ENCODE data around the gene SHISAL2B. TPM values are rescaled to one million over a fixed set of nuclear protein-coding genes. Genes with fewer than 3 reads are reported as not detected.

Gene SHISAL2B
- total and polyA plus RNA-seq, 4 donors: not detected

- Histone ChIP-seq H3K4me3 (ENCODE audit: low read depth in 1 of 3, low read length in 3 of 3) (no peak overlapping the region), H3K9me3 (ENCODE audit: control insufficient read depth in 4 of 4, low read length in 3 of 4) (no peaks in the 10 kb centered on the region), H3K9ac (ENCODE audit: low read depth in 1 of 2, low read length in 2 of 2) (no peak overlapping the region), H3K36me3 (ENCODE audit: control insufficient read depth in 4 of 4, insufficient read depth in 3 of 4, low read depth in 1 of 4, low read length in 3 of 4) (no peaks in the 10 kb centered on the region), H3K4me1 (ENCODE audit: control insufficient read depth in 4 of 4, insufficient read depth in 4 of 4, low read length in 3 of 4) (peaks cover 7 to 10% (median 9%) of the 10 kb centered on the region in 4 donors), H3K27ac (ENCODE audit: low read depth in 1 of 2, low read length in 2 of 2) (no peak overlapping the region), H3K27me3 (ENCODE audit: control insufficient read depth in 4 of 4, insufficient read depth in 4 of 4, low read length in 3 of 4) (peaks cover 0 to 21% (median 4%) of the 10 kb centered on the region in 4 donors)
- TF ChIP-seq ATF3 (IDR thresholded peaks at IDR 0.05) (no peak), ZBTB33 (IDR thresholded peaks at IDR 0.05) (no peak), YY1 (IDR thresholded peaks at IDR 0.05) (no peak), REST (IDR thresholded peaks at IDR 0.05) (no peak), SP1 (IDR thresholded peaks at IDR 0.05) (no peak), GABPA (IDR thresholded peaks at IDR 0.05 in 1 of 2, conservative IDR thresholded peaks at IDR 0.05 in 1 of 2) (no peak), JUND (IDR thresholded peaks at IDR 0.05) (no peak), HNF4A (conservative IDR thresholded peaks at IDR 0.05) (no peak), MAX (IDR thresholded peaks at IDR 0.05) (no peak), RAD21 (IDR thresholded peaks at IDR 0.05) (no peak), CTCF (IDR thresholded peaks at IDR 0.05; ENCODE audit: low read depth, low read length, missing input control) (no peak), FOXA2 (IDR thresholded peaks at IDR 0.05) (no peak), TAF1 (conservative IDR thresholded peaks at IDR 0.05) (no peak), RXRA (IDR thresholded peaks at IDR 0.05) (no peak), HNF4G (IDR thresholded peaks at IDR 0.05) (no peak), EGR1 (IDR thresholded peaks at IDR 0.05; ENCODE audit: low read depth in 2 of 2) (no peak)
- WGBS: 52% methylated on average over 3 of the region's 3 CpGs
- DNase-seq (ENCODE audit: low spot score): no peak
Observed at GRCh38 chr5:64688965-64689364, 1.3 kb upstream of the SHISAL2B start.

- TF ChIP-seq EGR1 (IDR thresholded peaks at IDR 0.05; ENCODE audit: low read depth in 2 of 2): no peak
- Histone ChIP-seq H3K27me3 (ENCODE audit: control insufficient read depth in 4 of 4, insufficient read depth in 4 of 4, low read length in 3 of 4) (peaks cover 0 to 21% (median 4%) of the 10 kb centered on the region in 4 donors), H3K9me3 (ENCODE audit: control insufficient read depth in 4 of 4, low read length in 3 of 4) (no peaks in the 10 kb centered on the region), H3K27ac (ENCODE audit: low read depth in 1 of 2, low read length in 2 of 2) (no peak overlapping the region), H3K9ac (ENCODE audit: low read depth in 1 of 2, low read length in 2 of 2) (no peak overlapping the region), H3K4me1 (ENCODE audit: control insufficient read depth in 4 of 4, insufficient read depth in 4 of 4, low read length in 3 of 4) (peaks cover 7 to 10% (median 9%) of the 10 kb centered on the region in 4 donors), H3K4me3 (ENCODE audit: low read depth in 1 of 3, low read length in 3 of 3) (peak overlapping the region in 1 of 3 donors; percentile 31), H3K36me3 (ENCODE audit: control insufficient read depth in 4 of 4, insufficient read depth in 3 of 4, low read depth in 1 of 4, low read length in 3 of 4) (no peaks in the 10 kb centered on the region)
- 2% methylated on average over 9 of the region's 9 CpGs for WGBS
- no peak for DNase-seq (ENCODE audit: low spot score)
Observed at GRCh38 chr5:64690104-64690416, 243 bp upstream of the SHISAL2B start.
